ENCODE results near the gene RNF175.

RNF175 gene

DNA sequence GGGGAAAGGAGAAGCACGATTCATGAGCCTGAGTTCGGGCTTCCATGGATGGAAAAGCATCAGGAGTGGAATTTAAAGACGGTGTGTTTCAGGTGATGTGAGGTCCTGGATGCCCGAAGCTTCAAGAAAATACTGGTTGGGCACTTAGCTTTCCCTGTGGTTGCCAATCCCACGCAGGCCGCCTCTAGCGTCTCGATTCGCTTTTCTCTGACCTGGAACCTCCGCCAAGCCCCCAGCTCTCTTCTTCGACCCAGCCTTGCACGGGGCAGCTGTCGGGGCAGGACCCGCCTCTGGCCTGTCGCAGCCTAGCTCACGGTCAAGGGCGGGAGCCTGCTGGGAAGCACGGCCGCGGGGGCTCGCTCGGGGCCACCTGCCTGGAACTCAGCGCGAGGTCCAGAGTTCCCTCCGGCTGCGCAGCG lies 76.1 kb downstream of the RNF175 start:
- Histone ChIP-seq H3K4me3 (ENCODE audit: severe bottlenecking) (peak overlapping the region; percentile 42), H3K4me1 (ENCODE audit: insufficient read depth, poor library complexity, severe bottlenecking) (no peaks in the 10 kb centered on the region), H3K9me3 (ENCODE audit: severe bottlenecking) (no peaks in the 10 kb centered on the region), H3K36me3 (ENCODE audit: low read depth) (no peaks in the 10 kb centered on the region), H3K27me3 (ENCODE audit: insufficient read depth, poor library complexity, severe bottlenecking) (no peaks in the 10 kb centered on the region), H3K27ac (ENCODE audit: poor library complexity, severe bottlenecking) (no peak overlapping the region)
- ATAC-seq (ENCODE audit: low read depth) (no peak; the same call in 2 of the 3 replicates), DNase-seq (ENCODE audit: low spot score) (no peak)
- TF ChIP-seq, protein P1, sequence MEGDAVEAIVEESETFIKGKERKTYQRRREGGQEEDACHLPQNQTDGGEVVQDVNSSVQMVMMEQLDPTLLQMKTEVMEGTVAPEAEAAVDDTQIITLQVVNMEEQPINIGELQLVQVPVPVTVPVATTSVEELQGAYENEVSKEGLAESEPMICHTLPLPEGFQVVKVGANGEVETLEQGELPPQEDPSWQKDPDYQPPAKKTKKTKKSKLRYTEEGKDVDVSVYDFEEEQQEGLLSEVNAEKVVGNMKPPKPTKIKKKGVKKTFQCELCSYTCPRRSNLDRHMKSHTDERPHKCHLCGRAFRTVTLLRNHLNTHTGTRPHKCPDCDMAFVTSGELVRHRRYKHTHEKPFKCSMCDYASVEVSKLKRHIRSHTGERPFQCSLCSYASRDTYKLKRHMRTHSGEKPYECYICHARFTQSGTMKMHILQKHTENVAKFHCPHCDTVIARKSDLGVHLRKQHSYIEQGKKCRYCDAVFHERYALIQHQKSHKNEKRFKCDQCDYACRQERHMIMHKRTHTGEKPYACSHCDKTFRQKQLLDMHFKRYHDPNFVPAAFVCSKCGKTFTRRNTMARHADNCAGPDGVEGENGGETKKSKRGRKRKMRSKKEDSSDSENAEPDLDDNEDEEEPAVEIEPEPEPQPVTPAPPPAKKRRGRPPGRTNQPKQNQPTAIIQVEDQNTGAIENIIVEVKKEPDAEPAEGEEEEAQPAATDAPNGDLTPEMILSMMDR (IDR thresholded peaks at IDR 0.05; ENCODE audit: poor library complexity, severe bottlenecking): no peak

DNA sequence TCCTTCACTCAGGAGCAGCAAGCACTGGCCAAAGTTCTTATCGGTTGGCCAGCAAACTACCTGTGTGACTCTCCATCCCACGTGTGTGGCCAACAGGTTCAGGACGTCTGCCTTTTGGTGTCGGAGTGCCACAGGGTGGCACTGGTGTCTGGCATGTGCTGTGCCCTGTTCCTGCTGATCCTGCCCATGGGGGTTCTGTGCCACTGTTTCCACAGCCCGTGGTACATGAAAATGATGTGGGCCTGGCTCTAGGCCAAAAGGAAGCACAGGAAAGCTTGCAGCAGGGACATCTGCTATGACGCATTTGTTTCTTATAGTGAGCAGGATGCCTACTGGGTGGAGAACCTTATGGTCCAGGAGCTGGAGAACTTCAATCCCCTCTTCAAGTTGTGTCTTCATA lies 80.3 kb downstream of the RNF175 start:
- H3K9me3 ChIP-seq (ENCODE audit: severe bottlenecking): peaks cover 6% of the 10 kb centered on the region
- H3K4me3 ChIP-seq (ENCODE audit: severe bottlenecking): no peak overlapping the region
- no peak overlapping the region for H3K27ac ChIP-seq (ENCODE audit: poor library complexity, severe bottlenecking)
- no peaks in the 10 kb centered on the region for H3K36me3 ChIP-seq (ENCODE audit: low read depth)
- peaks cover 16% of the 10 kb centered on the region for H3K4me1 ChIP-seq (ENCODE audit: insufficient read depth, poor library complexity, severe bottlenecking)
- DNase-seq (ENCODE audit: low spot score): no peak
- no peak for ATAC-seq (ENCODE audit: low read depth)
- TF ChIP-seq, protein P1 (IDR thresholded peaks at IDR 0.05; ENCODE audit: poor library complexity, severe bottlenecking): no peak
- no peaks in the 10 kb centered on the region for H3K27me3 ChIP-seq (ENCODE audit: insufficient read depth, poor library complexity, severe bottlenecking)

DNA sequence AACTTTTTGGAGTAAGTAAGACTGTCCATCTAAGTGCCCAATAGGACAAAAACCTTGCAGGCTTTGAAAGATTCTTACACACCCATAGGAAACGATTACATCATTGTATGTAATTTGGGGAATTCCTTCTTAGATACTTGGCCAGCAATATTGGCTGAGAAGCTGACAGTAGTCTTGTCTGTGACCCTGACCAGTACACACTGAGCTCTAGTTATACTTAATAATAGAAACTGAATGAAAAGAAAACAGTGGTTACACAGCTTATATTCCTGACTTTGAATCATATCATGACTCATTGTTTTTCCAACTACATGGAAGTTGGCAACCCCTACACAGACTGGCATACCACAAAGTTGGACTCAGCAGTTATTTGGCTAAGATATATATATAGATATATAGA lies 82.8 kb downstream of the RNF175 start:
- Histone ChIP-seq H3K36me3 (ENCODE audit: low read depth) (no peaks in the 10 kb centered on the region), H3K4me3 (ENCODE audit: severe bottlenecking) (no peak overlapping the region), H3K4me1 (ENCODE audit: insufficient read depth, poor library complexity, severe bottlenecking) (peaks cover 16% of the 10 kb centered on the region), H3K27me3 (ENCODE audit: insufficient read depth, poor library complexity, severe bottlenecking) (no peaks in the 10 kb centered on the region), H3K9me3 (ENCODE audit: severe bottlenecking) (peaks cover 8% of the 10 kb centered on the region), H3K27ac (ENCODE audit: poor library complexity, severe bottlenecking) (peak overlapping the region; percentile 61)
- TF ChIP-seq, protein P1 (IDR thresholded peaks at IDR 0.05; ENCODE audit: poor library complexity, severe bottlenecking): no peak
- ATAC-seq (ENCODE audit: low read depth) (peak; percentile 98), DNase-seq (ENCODE audit: low spot score) (no peak)

DNA sequence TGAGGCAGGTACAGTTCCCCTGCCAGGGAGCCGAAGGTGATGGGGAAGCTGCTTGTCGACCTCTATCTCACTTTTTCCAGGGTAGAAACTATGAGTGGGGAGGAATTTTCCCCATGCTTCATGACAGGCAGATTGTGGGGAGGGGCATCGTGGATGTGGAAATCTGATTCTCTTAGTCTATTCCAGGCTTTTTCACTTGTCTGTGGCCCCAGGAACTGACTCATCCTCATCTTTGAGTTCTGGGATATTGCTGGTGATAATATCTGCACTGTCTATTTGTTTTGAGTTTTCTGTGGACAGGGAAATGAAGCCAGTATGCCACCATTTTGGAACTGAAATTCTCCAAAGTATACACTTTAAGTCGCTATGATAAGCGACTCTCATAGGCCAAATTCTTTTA lies 83.3 kb downstream of the RNF175 start:
- TF ChIP-seq, protein P1 (IDR thresholded peaks at IDR 0.05; ENCODE audit: poor library complexity, severe bottlenecking): no peak
- Histone ChIP-seq H3K27ac (ENCODE audit: poor library complexity, severe bottlenecking) (peak overlapping the region; percentile 61), H3K4me1 (ENCODE audit: insufficient read depth, poor library complexity, severe bottlenecking) (peaks cover 16% of the 10 kb centered on the region), H3K27me3 (ENCODE audit: insufficient read depth, poor library complexity, severe bottlenecking) (no peaks in the 10 kb centered on the region), H3K9me3 (ENCODE audit: severe bottlenecking) (peaks cover 8% of the 10 kb centered on the region), H3K36me3 (ENCODE audit: low read depth) (no peaks in the 10 kb centered on the region), H3K4me3 (ENCODE audit: severe bottlenecking) (no peak overlapping the region)
- DNase-seq (ENCODE audit: low spot score) (no peak), ATAC-seq (ENCODE audit: low read depth) (peak; percentile 52)

DNA sequence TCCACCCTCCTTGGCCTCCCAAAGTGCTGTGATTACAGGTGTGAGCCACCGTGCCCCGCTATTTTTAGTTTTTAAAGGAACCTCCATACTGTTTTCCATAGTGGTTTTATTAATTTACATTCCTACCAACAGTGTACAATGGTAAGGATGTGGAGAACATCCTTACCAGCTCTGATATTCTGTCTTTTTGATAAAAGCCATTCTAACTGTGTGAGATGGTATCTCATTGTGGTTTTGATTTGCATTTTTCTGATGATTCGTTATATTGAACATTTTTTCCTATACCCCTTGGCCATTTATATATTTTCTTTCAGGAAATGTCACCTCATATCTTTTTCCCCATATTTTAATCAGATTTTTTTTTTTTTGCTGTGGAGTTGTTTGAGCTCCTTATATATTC lies 90.0 kb downstream of the RNF175 start:
- H3K36me3 ChIP-seq (ENCODE audit: low read depth): no peaks in the 10 kb centered on the region
- H3K27me3 ChIP-seq (ENCODE audit: insufficient read depth, poor library complexity, severe bottlenecking): no peaks in the 10 kb centered on the region
- H3K27ac ChIP-seq (ENCODE audit: poor library complexity, severe bottlenecking): no peak overlapping the region
- TF ChIP-seq, protein P1 (IDR thresholded peaks at IDR 0.05; ENCODE audit: poor library complexity, severe bottlenecking): no peak
- no peak overlapping the region for H3K4me3 ChIP-seq (ENCODE audit: severe bottlenecking)
- no peaks in the 10 kb centered on the region for H3K4me1 ChIP-seq (ENCODE audit: insufficient read depth, poor library complexity, severe bottlenecking)
- H3K9me3 ChIP-seq (ENCODE audit: severe bottlenecking): peaks cover 5% of the 10 kb centered on the region
- DNase-seq (ENCODE audit: low spot score): no peak
- ATAC-seq (ENCODE audit: low read depth): no peak

Measured in RWPE2 (cell line).